ENCODE results near the gene ERG28. TPM values are rescaled to one million over a fixed set of nuclear protein-coding genes. Genes with fewer than 3 reads are reported as not detected.

The ERG28 gene
- total RNA-seq, 1 experiment from 2014 or later = 36.1 TPM

DNA sequence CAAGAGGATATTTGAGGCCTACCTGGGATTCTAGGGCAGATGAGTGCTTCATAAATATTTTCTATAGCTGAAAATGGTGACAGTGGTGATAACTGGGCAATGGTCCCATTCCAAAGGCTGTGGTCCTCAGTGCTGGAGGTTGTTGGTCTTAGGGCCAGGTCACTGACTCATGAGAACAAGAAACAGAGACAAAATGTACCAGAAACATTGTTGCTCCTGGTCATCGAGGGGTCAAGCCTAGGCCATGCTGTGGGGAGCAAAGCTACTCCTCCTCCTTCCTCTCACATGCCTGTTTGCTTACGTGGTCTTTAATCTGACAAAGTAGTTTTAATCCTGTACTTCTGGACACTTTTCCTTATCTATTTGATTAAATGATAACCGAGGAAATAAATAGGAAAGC lies 33.8 kb downstream of the ERG28 start:
- CTCF ChIA-PET = no interaction called here
- Mint-ChIP-seq H3K27ac (ENCODE audit: unreplicated experiment) (no peak overlapping the region), H3K4me1 (ENCODE audit: low read depth, unreplicated experiment) (peaks cover 15% of the 10 kb centered on the region), H3K9me3 (ENCODE audit: unreplicated experiment) (no peaks in the 10 kb centered on the region), H3K4me3 (ENCODE audit: unreplicated experiment) (no peak overlapping the region), H3K27me3 (ENCODE audit: insufficient read depth, unreplicated experiment) (no peaks in the 10 kb centered on the region), H3K36me3 (ENCODE audit: insufficient read depth, unreplicated experiment) (no peaks in the 10 kb centered on the region)
- intact Hi-C loops (cut with micrococcal nuclease; ENCODE audit: unreplicated experiment) = no loop called here
- H3K4me3 ChIP-seq (ENCODE audit: low read depth, low read length) = no peak overlapping the region
- BruUV-seq (replicated peaks) = no TSS peak
- no peaks in the 10 kb centered on the region; the same call in 1 of the 2 replicates for H3K36me3 ChIP-seq (ENCODE audit: control insufficient read depth, insufficient read depth, low read length)
- POLR2A ChIA-PET = no interaction called here
- H3K9me3 ChIP-seq = no peaks in the 10 kb centered on the region
- H3K4me1 ChIP-seq = peaks cover 28% of the 10 kb centered on the region
- no peak for TF ChIP-seq CTCF (IDR thresholded peaks at IDR 0.05; ENCODE audit: insufficient read depth in 1 of 2, low read depth in 1 of 2, low read length in 1 of 2, severe bottlenecking in 1 of 2, unreplicated experiment in 1 of 2)
- no peak for DNase-seq
- H3K27me3 ChIP-seq (replicated peaks; ENCODE audit: control insufficient read depth, insufficient read depth, low read length) = no peaks in the 10 kb centered on the region

DNA sequence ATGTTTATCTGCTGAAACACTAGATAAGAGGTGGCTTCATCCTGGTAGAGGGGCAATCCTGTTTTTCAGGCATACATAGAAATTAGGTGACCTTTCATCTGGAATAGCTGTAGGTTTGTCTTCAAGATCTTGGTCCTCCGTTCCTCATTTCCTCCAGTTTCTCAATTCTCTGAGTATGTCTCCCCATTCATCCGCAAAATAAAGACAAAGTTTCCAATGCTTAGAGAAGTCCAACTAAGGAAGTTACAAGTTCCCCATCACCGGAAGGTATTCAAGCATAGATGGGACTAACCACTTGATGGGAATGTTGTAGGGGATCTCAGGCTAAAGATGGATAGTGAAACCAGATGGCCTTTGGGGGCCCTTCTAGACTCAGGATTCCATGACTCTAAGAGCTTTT lies 34.3 kb downstream of the ERG28 start:
- Histone ChIP-seq H3K36me3 (ENCODE audit: control insufficient read depth, insufficient read depth, low read length) (no peaks in the 10 kb centered on the region; the same call in 1 of the 2 replicates), H3K27me3 (replicated peaks; ENCODE audit: control insufficient read depth, insufficient read depth, low read length) (no peaks in the 10 kb centered on the region), H3K4me1 (peaks cover 33% of the 10 kb centered on the region), H3K4me3 (ENCODE audit: low read depth, low read length) (no peak overlapping the region), H3K9me3 (no peaks in the 10 kb centered on the region)
- ChIA-PET POLR2A (no interaction called here), CTCF (no interaction called here)
- BruUV-seq (replicated peaks) = no TSS peak
- no peak overlapping the region for H3K27ac Mint-ChIP-seq (ENCODE audit: unreplicated experiment)
- H3K4me1 Mint-ChIP-seq (ENCODE audit: low read depth, unreplicated experiment) = peaks cover 20% of the 10 kb centered on the region
- H3K4me3 Mint-ChIP-seq (ENCODE audit: unreplicated experiment) = no peak overlapping the region
- H3K36me3 Mint-ChIP-seq (ENCODE audit: insufficient read depth, unreplicated experiment) = no peaks in the 10 kb centered on the region
- DNase-seq = no peak
- intact Hi-C loops (cut with micrococcal nuclease; ENCODE audit: unreplicated experiment) = no loop called here
- no peaks in the 10 kb centered on the region for H3K9me3 Mint-ChIP-seq (ENCODE audit: unreplicated experiment)
- H3K27me3 Mint-ChIP-seq (ENCODE audit: insufficient read depth, unreplicated experiment) = no peaks in the 10 kb centered on the region
- TF ChIP-seq CTCF (IDR thresholded peaks at IDR 0.05; ENCODE audit: insufficient read depth in 1 of 2, low read depth in 1 of 2, low read length in 1 of 2, severe bottlenecking in 1 of 2, unreplicated experiment in 1 of 2) = no peak

GRCh38 chr14:75625034-75625433 lies 35.6 kb downstream of the ERG28 start:
- Mint-ChIP-seq H3K36me3 (ENCODE audit: insufficient read depth, unreplicated experiment) (no peaks in the 10 kb centered on the region), H3K9me3 (ENCODE audit: unreplicated experiment) (no peaks in the 10 kb centered on the region), H3K4me1 (ENCODE audit: low read depth, unreplicated experiment) (peaks cover 31% of the 10 kb centered on the region), H3K27ac (ENCODE audit: unreplicated experiment) (no peak overlapping the region), H3K27me3 (ENCODE audit: insufficient read depth, unreplicated experiment) (no peaks in the 10 kb centered on the region), H3K4me3 (ENCODE audit: unreplicated experiment) (no peak overlapping the region)
- ChIA-PET CTCF (no interaction called here), POLR2A (no interaction called here)
- DNase-seq = no peak
- TF ChIP-seq CTCF (IDR thresholded peaks at IDR 0.05; ENCODE audit: insufficient read depth in 1 of 2, low read depth in 1 of 2, low read length in 1 of 2, severe bottlenecking in 1 of 2, unreplicated experiment in 1 of 2) = no peak
- Histone ChIP-seq H3K36me3 (ENCODE audit: control insufficient read depth, insufficient read depth, low read length) (no peaks in the 10 kb centered on the region; the same call in 1 of the 2 replicates), H3K4me1 (peaks cover 46% of the 10 kb centered on the region), H3K4me3 (ENCODE audit: low read depth, low read length) (no peak overlapping the region), H3K27me3 (replicated peaks; ENCODE audit: control insufficient read depth, insufficient read depth, low read length) (no peaks in the 10 kb centered on the region), H3K9me3 (no peaks in the 10 kb centered on the region)
- intact Hi-C loops (cut with micrococcal nuclease; ENCODE audit: unreplicated experiment) = no loop called here
- BruUV-seq (replicated peaks) = no TSS peak

Data from Caco-2 (cell line).